Measurements from ENCODE around the gene ACBD5.

DNA sequence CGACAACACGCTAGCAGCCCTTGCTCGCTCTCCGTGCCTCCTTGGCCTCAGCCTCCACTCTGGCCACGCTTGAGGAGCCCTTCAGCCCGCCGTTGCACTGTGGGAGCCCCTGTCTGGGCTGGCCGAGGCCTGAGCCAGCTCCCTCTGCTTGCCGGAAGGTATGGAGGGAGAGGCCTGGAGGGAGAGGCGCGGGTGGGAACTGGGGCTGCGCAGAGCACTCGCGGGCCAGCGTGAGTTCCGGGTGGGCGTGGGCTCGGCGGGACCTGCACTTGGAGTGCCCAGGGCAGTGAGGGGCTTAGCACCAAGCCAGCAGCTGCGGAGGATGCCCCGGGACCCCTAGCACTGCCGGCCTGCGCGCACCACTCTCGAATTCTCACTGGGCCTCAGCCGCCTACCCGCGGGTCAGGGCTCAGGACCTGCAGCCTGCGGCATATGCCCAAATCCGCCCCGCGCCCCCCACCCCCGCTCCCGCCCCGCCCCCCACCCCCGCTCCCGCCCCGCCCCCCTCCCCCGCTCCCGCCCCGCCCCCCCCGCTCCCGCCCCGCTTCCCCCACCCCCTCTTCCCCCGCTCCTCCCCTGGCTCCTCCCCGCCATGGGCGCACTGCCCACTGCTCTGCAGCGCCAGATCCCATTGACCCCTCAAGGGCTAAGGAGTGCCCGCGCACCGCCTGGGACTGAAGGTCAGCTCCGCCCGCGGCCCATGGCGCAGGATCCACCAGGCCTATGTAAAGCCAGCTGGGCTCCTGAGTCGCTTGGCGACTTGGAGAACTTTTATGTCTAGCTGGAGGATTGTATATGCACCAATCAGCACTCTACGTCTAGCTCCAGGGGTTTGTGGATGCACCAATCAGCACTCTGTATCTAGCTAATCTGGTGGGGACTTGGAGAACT is 15.9 kb upstream of the ACBD5 start:
- TF ChIP-seq, protein P1, sequence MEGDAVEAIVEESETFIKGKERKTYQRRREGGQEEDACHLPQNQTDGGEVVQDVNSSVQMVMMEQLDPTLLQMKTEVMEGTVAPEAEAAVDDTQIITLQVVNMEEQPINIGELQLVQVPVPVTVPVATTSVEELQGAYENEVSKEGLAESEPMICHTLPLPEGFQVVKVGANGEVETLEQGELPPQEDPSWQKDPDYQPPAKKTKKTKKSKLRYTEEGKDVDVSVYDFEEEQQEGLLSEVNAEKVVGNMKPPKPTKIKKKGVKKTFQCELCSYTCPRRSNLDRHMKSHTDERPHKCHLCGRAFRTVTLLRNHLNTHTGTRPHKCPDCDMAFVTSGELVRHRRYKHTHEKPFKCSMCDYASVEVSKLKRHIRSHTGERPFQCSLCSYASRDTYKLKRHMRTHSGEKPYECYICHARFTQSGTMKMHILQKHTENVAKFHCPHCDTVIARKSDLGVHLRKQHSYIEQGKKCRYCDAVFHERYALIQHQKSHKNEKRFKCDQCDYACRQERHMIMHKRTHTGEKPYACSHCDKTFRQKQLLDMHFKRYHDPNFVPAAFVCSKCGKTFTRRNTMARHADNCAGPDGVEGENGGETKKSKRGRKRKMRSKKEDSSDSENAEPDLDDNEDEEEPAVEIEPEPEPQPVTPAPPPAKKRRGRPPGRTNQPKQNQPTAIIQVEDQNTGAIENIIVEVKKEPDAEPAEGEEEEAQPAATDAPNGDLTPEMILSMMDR (tag by site-specific recombination; IDR thresholded peaks at IDR 0.05): no peak
- TF ChIP-seq, protein P2, sequence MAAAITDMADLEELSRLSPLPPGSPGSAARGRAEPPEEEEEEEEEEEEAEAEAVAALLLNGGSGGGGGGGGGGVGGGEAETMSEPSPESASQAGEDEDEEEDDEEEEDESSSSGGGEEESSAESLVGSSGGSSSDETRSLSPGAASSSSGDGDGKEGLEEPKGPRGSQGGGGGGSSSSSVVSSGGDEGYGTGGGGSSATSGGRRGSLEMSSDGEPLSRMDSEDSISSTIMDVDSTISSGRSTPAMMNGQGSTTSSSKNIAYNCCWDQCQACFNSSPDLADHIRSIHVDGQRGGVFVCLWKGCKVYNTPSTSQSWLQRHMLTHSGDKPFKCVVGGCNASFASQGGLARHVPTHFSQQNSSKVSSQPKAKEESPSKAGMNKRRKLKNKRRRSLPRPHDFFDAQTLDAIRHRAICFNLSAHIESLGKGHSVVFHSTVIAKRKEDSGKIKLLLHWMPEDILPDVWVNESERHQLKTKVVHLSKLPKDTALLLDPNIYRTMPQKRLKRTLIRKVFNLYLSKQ (tag by site-specific recombination; IDR thresholded peaks at IDR 0.05; ENCODE audit: borderline replicate concordance): no peak
- no peak for TF ChIP-seq KLF9 (tag by site-specific recombination; IDR thresholded peaks at IDR 0.05; ENCODE audit: low read depth)
- no peak for TF ChIP-seq ZNF510 (tag by site-specific recombination; IDR thresholded peaks at IDR 0.05; ENCODE audit: insufficient replicate concordance)
- TF ChIP-seq, protein P3, sequence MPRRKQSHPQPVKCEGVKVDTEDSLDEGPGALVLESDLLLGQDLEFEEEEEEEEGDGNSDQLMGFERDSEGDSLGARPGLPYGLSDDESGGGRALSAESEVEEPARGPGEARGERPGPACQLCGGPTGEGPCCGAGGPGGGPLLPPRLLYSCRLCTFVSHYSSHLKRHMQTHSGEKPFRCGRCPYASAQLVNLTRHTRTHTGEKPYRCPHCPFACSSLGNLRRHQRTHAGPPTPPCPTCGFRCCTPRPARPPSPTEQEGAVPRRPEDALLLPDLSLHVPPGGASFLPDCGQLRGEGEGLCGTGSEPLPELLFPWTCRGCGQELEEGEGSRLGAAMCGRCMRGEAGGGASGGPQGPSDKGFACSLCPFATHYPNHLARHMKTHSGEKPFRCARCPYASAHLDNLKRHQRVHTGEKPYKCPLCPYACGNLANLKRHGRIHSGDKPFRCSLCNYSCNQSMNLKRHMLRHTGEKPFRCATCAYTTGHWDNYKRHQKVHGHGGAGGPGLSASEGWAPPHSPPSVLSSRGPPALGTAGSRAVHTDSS (tag by site-specific recombination; IDR thresholded peaks at IDR 0.05): no peak
- TF ChIP-seq KLF10 (tag by site-specific recombination; IDR thresholded peaks at IDR 0.05): no peak
- no peak for TF ChIP-seq ZFHX2 (tag by site-specific recombination; conservative IDR thresholded peaks at IDR 0.05)
- TF ChIP-seq YY1 (tag by site-specific recombination; IDR thresholded peaks at IDR 0.05): no peak
- TF ChIP-seq, protein P4, sequence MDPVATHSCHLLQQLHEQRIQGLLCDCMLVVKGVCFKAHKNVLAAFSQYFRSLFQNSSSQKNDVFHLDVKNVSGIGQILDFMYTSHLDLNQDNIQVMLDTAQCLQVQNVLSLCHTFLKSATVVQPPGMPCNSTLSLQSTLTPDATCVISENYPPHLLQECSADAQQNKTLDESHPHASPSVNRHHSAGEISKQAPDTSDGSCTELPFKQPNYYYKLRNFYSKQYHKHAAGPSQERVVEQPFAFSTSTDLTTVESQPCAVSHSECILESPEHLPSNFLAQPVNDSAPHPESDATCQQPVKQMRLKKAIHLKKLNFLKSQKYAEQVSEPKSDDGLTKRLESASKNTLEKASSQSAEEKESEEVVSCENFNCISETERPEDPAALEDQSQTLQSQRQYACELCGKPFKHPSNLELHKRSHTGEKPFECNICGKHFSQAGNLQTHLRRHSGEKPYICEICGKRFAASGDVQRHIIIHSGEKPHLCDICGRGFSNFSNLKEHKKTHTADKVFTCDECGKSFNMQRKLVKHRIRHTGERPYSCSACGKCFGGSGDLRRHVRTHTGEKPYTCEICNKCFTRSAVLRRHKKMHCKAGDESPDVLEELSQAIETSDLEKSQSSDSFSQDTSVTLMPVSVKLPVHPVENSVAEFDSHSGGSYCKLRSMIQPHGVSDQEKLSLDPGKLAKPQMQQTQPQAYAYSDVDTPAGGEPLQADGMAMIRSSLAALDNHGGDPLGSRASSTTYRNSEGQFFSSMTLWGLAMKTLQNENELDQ (tag by site-specific recombination; IDR thresholded peaks at IDR 0.05; ENCODE audit: low read depth): no peak
